SIG-M5 (cell line): ENCODE data around the gene SLC29A2.
"Not testable (repeated sequence)": the region's sequence is repeated elsewhere in the genome, so short reads cannot be mapped to it uniquely, and the experiment has no call there.

Experiments used
- DNase-seq: peaks from one replicate; lab custom pipeline; 2025; lab: John Stamatoyannopoulos, UW

SLC29A2 gene

GRCh38 chr11:66386171-66387069 is 14.9 kb upstream of the SLC29A2 start:
- no peak for DNase-seq

GRCh38 chr11:66384316-66384715 is 12.8 kb upstream of the SLC29A2 start:
- DNase-seq = not testable (repeated sequence)

- not testable (repeated sequence) for DNase-seq
Measured at GRCh38 chr11:66380264-66380663, 8.7 kb upstream of the SLC29A2 start.

- DNase-seq = not testable (repeated sequence)
Measured at GRCh38 chr11:66373690-66374287, 2.2 kb upstream of the SLC29A2 start.

GRCh38 chr11:66373265-66373664 is 1.7 kb upstream of the SLC29A2 start:
- no peak for DNase-seq

GRCh38 chr11:66369073-66369894 is 2.3 kb downstream of the SLC29A2 start:
- DNase-seq = no peak

GRCh38 chr11:66368484-66368883 is 3.1 kb downstream of the SLC29A2 start:
- DNase-seq = no peak

GRCh38 chr11:66367561-66368312 is 3.8 kb downstream of the SLC29A2 start:
- DNase-seq = no peak

GRCh38 chr11:66366844-66367477 is 4.6 kb downstream of the SLC29A2 start:
- DNase-seq = no peak

- no peak for DNase-seq
Measured at GRCh38 chr11:66365711-66366619, 5.6 kb downstream of the SLC29A2 start.

- no peak for DNase-seq
Measured at GRCh38 chr11:66365166-66365565, 6.4 kb downstream of the SLC29A2 start.

GRCh38 chr11:66363805-66364535 is 7.6 kb downstream of the SLC29A2 start:
- no peak for DNase-seq

- no peak for DNase-seq
Measured at GRCh38 chr11:66363187-66363601, 8.4 kb downstream of the SLC29A2 start.

GRCh38 chr11:66362481-66363147 is 8.9 kb downstream of the SLC29A2 start:
- DNase-seq = no peak

GRCh38 chr11:66361502-66361941 is 10.0 kb downstream of the SLC29A2 start:
- no peak for DNase-seq

- no peak for DNase-seq
Measured at GRCh38 chr11:66360406-66361073, 11.0 kb downstream of the SLC29A2 start.

GRCh38 chr11:66359662-66360087 is 11.9 kb downstream of the SLC29A2 start:
- no peak for DNase-seq

- DNase-seq = not testable (repeated sequence)
Measured at GRCh38 chr11:66350560-66351235, 20.9 kb downstream of the SLC29A2 start.
